Measurements from ENCODE around the gene SLC49A3. TPM values are rescaled to one million over a fixed set of nuclear protein-coding genes. Genes with fewer than 3 reads are reported as not detected.

Gene SLC49A3
- total and polyA plus RNA-seq, 2 of the 13 experiments (the other 11 are each of a cell fraction or from before 2014, with no cell fraction given), result 0.07 to 0.17 TPM

DNA sequence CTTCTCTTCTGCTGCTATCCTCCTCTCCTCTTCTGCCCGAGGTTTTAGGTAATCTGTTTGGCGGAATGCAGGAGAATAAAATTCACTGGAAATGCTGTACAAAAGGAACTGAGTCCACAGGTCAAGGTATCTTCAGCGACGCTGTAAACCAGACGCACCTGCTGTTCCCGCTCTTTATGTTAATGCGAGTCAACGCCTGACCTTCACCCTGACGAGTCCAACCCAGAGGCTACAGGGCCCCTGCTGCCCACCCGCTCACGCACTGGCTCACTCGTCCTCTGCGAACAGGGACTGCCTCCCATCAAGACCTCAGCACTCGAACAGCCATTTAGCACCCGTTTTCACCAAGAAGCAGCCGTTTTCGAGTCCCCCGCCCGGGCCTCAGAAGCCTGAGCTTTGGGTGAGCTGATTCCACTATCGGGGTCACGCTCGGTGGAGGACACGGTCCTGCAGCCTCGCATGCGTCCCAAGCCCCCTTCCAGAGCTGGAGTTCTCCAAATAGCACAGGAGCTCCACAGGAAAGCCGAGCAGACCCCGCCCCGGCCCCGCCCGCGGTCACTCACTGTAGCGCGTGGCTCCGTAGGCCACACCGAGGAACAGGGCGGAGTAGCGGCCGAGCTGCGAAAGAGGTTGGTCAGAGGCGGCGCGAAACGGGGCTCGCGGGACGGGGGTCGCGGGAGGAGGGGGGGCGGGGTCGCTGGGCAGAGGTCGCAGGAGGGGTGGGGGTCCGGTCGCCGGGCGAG is 15.4 kb downstream of the SLC49A3 start (continued):
- TF ChIP-seq, protein P1, sequence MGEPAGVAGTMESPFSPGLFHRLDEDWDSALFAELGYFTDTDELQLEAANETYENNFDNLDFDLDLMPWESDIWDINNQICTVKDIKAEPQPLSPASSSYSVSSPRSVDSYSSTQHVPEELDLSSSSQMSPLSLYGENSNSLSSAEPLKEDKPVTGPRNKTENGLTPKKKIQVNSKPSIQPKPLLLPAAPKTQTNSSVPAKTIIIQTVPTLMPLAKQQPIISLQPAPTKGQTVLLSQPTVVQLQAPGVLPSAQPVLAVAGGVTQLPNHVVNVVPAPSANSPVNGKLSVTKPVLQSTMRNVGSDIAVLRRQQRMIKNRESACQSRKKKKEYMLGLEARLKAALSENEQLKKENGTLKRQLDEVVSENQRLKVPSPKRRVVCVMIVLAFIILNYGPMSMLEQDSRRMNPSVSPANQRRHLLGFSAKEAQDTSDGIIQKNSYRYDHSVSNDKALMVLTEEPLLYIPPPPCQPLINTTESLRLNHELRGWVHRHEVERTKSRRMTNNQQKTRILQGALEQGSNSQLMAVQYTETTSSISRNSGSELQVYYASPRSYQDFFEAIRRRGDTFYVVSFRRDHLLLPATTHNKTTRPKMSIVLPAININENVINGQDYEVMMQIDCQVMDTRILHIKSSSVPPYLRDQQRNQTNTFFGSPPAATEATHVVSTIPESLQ (CRISPR knock-in tag; conservative IDR thresholded peaks at IDR 0.05), result no peak
- TF ChIP-seq RFX1 (IDR thresholded peaks at IDR 0.05) (no peak), SYNCRIP (IDR thresholded peaks at IDR 0.05; ENCODE audit: insufficient read depth, low read depth, low read length) (no peak), IKZF1 (IDR thresholded peaks at IDR 0.05) (no peak), ZNF207 (IDR thresholded peaks at IDR 0.05; ENCODE audit: borderline replicate concordance) (no peak), IRX3 (CRISPR knock-in tag; IDR thresholded peaks at IDR 0.05; ENCODE audit: borderline replicate concordance, low read depth) (peak; percentile 45; the same call in 1 of the 2 replicates), ZNF549 (CRISPR knock-in tag; IDR thresholded peaks at IDR 0.05) (no peak), SMC3 (IDR thresholded peaks at IDR 0.05; ENCODE audit: low read length) (no peak), SATB2 (CRISPR knock-in tag; IDR thresholded peaks at IDR 0.05) (no peak), KDM6A (CRISPR knock-in tag; IDR thresholded peaks at IDR 0.05; ENCODE audit: low read depth) (no peak), ZNF331 (CRISPR knock-in tag; IDR thresholded peaks at IDR 0.05) (no peak), PTBP1 (IDR thresholded peaks at IDR 0.05; ENCODE audit: low read depth, low read length, poor library complexity, severe bottlenecking) (no peak), ZSCAN9 (CRISPR knock-in tag; IDR thresholded peaks at IDR 0.05; ENCODE audit: borderline replicate concordance) (no peak), HNF4A (CRISPR knock-in tag; IDR thresholded peaks at IDR 0.05) (peak; percentile 61), ZNF446 (CRISPR knock-in tag; IDR thresholded peaks at IDR 0.05) (no peak), CCAR2 (optimal IDR thresholded peaks at IDR 0.05; ENCODE audit: low read depth, low read length) (no peak), TSC22D2 (CRISPR knock-in tag; IDR thresholded peaks at IDR 0.05; ENCODE audit: borderline replicate concordance) (no peak), FIP1L1 (IDR thresholded peaks at IDR 0.05; ENCODE audit: borderline replicate concordance, insufficient read depth, low read depth, low read length) (no peak), RFXANK (CRISPR knock-in tag; IDR thresholded peaks at IDR 0.05) (no peak)
- TF ChIP-seq, protein P2, sequence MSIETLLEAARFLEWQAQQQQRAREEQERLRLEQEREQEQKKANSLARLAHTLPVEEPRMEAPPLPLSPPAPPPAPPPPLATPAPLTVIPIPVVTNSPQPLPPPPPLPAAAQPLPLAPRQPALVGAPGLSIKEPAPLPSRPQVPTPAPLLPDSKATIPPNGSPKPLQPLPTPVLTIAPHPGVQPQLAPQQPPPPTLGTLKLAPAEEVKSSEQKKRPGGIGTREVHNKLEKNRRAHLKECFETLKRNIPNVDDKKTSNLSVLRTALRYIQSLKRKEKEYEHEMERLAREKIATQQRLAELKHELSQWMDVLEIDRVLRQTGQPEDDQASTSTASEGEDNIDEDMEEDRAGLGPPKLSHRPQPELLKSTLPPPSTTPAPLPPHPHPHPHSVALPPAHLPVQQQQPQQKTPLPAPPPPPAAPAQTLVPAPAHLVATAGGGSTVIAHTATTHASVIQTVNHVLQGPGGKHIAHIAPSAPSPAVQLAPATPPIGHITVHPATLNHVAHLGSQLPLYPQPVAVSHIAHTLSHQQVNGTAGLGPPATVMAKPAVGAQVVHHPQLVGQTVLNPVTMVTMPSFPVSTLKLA (IDR thresholded peaks at IDR 0.05), result no peak
- TF ChIP-seq, protein P3, sequence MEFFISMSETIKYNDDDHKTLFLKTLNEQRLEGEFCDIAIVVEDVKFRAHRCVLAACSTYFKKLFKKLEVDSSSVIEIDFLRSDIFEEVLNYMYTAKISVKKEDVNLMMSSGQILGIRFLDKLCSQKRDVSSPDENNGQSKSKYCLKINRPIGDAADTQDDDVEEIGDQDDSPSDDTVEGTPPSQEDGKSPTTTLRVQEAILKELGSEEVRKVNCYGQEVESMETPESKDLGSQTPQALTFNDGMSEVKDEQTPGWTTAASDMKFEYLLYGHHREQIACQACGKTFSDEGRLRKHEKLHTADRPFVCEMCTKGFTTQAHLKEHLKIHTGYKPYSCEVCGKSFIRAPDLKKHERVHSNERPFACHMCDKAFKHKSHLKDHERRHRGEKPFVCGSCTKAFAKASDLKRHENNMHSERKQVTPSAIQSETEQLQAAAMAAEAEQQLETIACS (CRISPR knock-in tag; IDR thresholded peaks at IDR 0.05), result no peak
- TF ChIP-seq, protein P4, sequence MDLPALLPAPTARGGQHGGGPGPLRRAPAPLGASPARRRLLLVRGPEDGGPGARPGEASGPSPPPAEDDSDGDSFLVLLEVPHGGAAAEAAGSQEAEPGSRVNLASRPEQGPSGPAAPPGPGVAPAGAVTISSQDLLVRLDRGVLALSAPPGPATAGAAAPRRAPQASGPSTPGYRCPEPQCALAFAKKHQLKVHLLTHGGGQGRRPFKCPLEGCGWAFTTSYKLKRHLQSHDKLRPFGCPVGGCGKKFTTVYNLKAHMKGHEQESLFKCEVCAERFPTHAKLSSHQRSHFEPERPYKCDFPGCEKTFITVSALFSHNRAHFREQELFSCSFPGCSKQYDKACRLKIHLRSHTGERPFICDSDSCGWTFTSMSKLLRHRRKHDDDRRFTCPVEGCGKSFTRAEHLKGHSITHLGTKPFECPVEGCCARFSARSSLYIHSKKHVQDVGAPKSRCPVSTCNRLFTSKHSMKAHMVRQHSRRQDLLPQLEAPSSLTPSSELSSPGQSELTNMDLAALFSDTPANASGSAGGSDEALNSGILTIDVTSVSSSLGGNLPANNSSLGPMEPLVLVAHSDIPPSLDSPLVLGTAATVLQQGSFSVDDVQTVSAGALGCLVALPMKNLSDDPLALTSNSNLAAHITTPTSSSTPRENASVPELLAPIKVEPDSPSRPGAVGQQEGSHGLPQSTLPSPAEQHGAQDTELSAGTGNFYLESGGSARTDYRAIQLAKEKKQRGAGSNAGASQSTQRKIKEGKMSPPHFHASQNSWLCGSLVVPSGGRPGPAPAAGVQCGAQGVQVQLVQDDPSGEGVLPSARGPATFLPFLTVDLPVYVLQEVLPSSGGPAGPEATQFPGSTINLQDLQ (CRISPR knock-in tag; IDR thresholded peaks at IDR 0.05), result no peak
- TF ChIP-seq, protein P5, sequence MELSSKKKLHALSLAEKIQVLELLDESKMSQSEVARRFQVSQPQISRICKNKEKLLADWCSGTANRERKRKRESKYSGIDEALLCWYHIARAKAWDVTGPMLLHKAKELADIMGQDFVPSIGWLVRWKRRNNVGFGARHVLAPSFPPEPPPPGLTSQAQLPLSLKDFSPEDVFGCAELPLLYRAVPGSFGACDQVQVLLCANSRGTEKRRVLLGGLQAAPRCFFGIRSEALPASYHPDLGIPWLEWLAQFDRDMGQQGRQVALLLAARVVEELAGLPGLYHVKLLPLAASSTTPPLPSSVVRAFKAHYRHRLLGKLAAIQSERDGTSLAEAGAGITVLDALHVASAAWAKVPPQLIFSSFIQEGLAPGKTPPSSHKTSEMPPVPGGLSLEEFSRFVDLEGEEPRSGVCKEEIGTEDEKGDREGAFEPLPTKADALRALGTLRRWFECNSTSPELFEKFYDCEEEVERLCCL (CRISPR knock-in tag; IDR thresholded peaks at IDR 0.05; ENCODE audit: borderline replicate concordance), result no peak; the same call in 1 of the 2 replicates
